ENCODE results near the gene PTPRN2. TPM values are rescaled to one million over a fixed set of nuclear protein-coding genes. Genes with fewer than 3 reads are reported as not detected.

PTPRN2 gene
- total RNA-seq, 2 donors from 2014 or later, result 26.1 to 55.5 TPM

GRCh38 chr7:157757776-157758467 is 829.7 kb downstream of the PTPRN2 start:
- Histone ChIP-seq H3K27ac (no peak overlapping the region), H3K4me3 (no peak overlapping the region), H3K27me3 (replicated peaks; ENCODE audit: insufficient read depth) (no peaks in the 10 kb centered on the region), H3K36me3 (no peaks in the 10 kb centered on the region), H3K9me3 (no peaks in the 10 kb centered on the region), H3K4me1 (replicated peaks) (no peaks in the 10 kb centered on the region)
- TF ChIP-seq, protein P1, sequence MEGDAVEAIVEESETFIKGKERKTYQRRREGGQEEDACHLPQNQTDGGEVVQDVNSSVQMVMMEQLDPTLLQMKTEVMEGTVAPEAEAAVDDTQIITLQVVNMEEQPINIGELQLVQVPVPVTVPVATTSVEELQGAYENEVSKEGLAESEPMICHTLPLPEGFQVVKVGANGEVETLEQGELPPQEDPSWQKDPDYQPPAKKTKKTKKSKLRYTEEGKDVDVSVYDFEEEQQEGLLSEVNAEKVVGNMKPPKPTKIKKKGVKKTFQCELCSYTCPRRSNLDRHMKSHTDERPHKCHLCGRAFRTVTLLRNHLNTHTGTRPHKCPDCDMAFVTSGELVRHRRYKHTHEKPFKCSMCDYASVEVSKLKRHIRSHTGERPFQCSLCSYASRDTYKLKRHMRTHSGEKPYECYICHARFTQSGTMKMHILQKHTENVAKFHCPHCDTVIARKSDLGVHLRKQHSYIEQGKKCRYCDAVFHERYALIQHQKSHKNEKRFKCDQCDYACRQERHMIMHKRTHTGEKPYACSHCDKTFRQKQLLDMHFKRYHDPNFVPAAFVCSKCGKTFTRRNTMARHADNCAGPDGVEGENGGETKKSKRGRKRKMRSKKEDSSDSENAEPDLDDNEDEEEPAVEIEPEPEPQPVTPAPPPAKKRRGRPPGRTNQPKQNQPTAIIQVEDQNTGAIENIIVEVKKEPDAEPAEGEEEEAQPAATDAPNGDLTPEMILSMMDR (IDR thresholded peaks at IDR 0.05), result no peak
- TF ChIP-seq POLR2AphosphoS5 (IDR thresholded peaks at IDR 0.05) (no peak), POLR2A (IDR thresholded peaks at IDR 0.05) (no peak)
- DNase-seq (ENCODE audit: low spot score), result no peak
- intact Hi-C loops (cut with DNase I), result no loop called here
- 84% methylated on average over 39 of the region's 48 CpGs for WGBS

DNA sequence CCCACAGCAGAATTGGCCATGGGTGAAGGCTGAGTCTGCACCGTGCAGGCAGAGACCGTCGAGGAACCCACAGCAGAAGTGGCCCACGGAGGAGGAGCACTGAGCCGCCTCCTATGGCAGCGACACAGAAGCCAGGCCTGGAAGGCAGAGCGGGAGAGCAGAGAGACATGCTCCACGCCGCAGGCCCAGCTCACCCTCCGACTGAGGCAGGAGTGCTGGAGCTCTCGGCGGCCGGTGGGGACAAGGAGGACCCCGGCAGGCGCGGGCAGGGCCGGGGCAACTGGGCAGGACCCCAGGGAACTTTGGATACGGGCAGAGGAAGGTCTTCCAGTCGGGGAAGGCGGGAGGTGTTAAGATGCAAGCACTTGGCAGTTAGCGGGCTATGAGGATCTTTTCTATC is 830.4 kb downstream of the PTPRN2 start:
- WGBS, result 85% methylated on average over 21 of the region's 21 CpGs
- no peak for DNase-seq (ENCODE audit: low spot score)

DNA sequence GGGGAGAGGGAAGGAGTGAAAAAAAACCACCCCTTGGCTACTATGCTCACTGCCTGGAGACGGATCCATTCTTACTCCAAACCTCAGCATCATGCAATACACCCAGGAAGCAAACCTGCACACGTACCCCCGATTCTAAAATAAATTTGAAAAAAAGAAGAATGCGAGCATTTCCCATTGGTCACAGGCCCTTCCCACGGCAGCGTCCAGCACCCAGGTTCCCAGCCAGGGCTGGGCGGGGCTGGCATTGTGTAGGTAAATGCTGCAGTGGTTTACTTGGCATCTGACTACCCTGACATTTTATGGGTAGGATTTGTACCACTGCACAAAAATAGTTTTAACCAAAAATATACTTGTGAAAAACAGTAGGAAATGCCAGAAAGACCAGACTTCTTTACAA is 831.9 kb downstream of the PTPRN2 start:
- Histone ChIP-seq H3K36me3 (no peaks in the 10 kb centered on the region), H3K4me1 (replicated peaks) (no peaks in the 10 kb centered on the region), H3K4me3 (no peak overlapping the region), H3K27me3 (replicated peaks; ENCODE audit: insufficient read depth) (no peaks in the 10 kb centered on the region), H3K9me3 (no peaks in the 10 kb centered on the region), H3K27ac (no peak overlapping the region)
- no peak for DNase-seq (ENCODE audit: low spot score)
- 57% methylated on average over 7 of the region's 7 CpGs for WGBS
- intact Hi-C loops (cut with DNase I), result no loop called here
- TF ChIP-seq POLR2A (IDR thresholded peaks at IDR 0.05) (no peak), POLR2AphosphoS5 (IDR thresholded peaks at IDR 0.05) (peak; percentile 11)

More for the DNA sequence above, 830.4 kb downstream of the PTPRN2 start:
- Histone ChIP-seq H3K27ac (no peak overlapping the region), H3K9me3 (no peaks in the 10 kb centered on the region), H3K4me1 (replicated peaks) (no peaks in the 10 kb centered on the region), H3K4me3 (no peak overlapping the region), H3K27me3 (replicated peaks; ENCODE audit: insufficient read depth) (no peaks in the 10 kb centered on the region), H3K36me3 (no peaks in the 10 kb centered on the region)
- intact Hi-C loops (cut with DNase I), result no loop called here
- TF ChIP-seq POLR2A (IDR thresholded peaks at IDR 0.05), result no peak
- TF ChIP-seq POLR2AphosphoS5 (IDR thresholded peaks at IDR 0.05), result no peak
- TF ChIP-seq, protein P1 (IDR thresholded peaks at IDR 0.05), result no peak

DNA sequence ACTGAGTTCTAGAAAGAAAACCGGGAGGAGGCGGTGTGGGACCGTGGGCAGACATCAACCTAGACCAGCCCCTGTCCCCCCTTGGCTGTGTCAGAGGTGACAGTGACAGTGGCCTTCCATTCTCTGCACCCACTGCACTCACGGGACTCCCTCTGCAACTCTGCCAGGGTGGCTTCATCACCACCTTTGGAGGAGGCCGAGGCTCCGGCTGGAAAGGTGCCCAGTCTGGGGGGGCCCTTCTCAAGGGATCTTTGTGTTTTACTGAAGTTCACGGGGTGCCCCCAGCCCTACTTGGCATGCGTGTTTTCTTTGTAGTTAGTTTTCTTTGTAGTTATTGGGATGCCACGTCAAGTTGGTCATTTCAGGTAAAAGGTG is 833.2 kb downstream of the PTPRN2 start:
- Histone ChIP-seq H3K4me3 (no peak overlapping the region), H3K36me3 (no peaks in the 10 kb centered on the region), H3K9me3 (no peaks in the 10 kb centered on the region), H3K27me3 (replicated peaks; ENCODE audit: insufficient read depth) (no peaks in the 10 kb centered on the region), H3K4me1 (replicated peaks) (no peaks in the 10 kb centered on the region), H3K27ac (no peak overlapping the region)
- intact Hi-C loops (cut with DNase I), result no loop called here
- 79% methylated on average over 9 of the region's 9 CpGs for WGBS
- DNase-seq (ENCODE audit: low spot score), result no peak
- TF ChIP-seq POLR2AphosphoS5 (IDR thresholded peaks at IDR 0.05) (no peak), POLR2A (IDR thresholded peaks at IDR 0.05) (no peak)
- TF ChIP-seq, protein P1 (IDR thresholded peaks at IDR 0.05), result no peak

DNA sequence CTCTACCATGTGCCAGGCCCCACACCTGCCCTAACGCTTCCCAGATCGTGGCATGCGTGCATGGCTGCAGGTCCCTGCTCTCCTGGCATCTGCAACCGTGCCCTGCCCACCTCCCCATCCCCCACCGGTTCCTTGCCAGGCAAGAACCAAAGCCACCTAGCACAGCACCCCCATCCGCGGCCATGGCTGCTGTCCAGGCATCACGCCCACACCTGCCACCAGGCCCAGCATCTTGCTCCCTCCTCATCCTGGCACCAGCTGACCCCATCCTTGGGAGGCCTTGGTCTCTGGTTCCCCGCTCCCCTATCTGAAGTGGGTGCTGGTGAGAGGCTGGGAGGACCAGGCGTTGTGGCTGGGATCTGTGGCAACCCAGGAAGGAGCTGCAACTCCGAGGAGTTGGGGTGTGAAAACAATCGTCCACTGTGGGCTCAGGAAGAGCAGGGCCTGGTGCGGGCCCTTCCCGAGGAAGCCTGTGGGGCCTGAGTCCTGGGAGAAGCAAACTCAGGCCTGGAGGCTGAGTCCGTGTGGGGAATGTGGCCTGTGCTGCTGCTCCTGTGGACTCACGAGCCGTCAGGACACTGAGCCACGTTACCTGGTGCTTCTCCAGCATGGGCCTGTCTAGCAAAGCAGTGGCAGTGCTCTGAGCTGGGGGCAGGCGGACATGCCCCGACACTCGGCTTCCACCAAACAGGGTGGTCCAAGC is 833.8 kb downstream of the PTPRN2 start:
- Histone ChIP-seq H3K27ac (no peak overlapping the region), H3K36me3 (no peaks in the 10 kb centered on the region), H3K27me3 (replicated peaks; ENCODE audit: insufficient read depth) (no peaks in the 10 kb centered on the region), H3K9me3 (no peaks in the 10 kb centered on the region), H3K4me1 (replicated peaks) (no peaks in the 10 kb centered on the region), H3K4me3 (no peak overlapping the region)
- intact Hi-C loops (cut with DNase I), result no loop called here
- DNase-seq (ENCODE audit: low spot score), result no peak
- 82% methylated on average over 21 of the region's 21 CpGs for WGBS
- TF ChIP-seq POLR2A (IDR thresholded peaks at IDR 0.05) (no peak), POLR2AphosphoS5 (IDR thresholded peaks at IDR 0.05) (no peak)
- TF ChIP-seq, protein P1 (IDR thresholded peaks at IDR 0.05), result no peak
